ENCODE measurements around the gene LRP1.

The LRP1 gene

DNA sequence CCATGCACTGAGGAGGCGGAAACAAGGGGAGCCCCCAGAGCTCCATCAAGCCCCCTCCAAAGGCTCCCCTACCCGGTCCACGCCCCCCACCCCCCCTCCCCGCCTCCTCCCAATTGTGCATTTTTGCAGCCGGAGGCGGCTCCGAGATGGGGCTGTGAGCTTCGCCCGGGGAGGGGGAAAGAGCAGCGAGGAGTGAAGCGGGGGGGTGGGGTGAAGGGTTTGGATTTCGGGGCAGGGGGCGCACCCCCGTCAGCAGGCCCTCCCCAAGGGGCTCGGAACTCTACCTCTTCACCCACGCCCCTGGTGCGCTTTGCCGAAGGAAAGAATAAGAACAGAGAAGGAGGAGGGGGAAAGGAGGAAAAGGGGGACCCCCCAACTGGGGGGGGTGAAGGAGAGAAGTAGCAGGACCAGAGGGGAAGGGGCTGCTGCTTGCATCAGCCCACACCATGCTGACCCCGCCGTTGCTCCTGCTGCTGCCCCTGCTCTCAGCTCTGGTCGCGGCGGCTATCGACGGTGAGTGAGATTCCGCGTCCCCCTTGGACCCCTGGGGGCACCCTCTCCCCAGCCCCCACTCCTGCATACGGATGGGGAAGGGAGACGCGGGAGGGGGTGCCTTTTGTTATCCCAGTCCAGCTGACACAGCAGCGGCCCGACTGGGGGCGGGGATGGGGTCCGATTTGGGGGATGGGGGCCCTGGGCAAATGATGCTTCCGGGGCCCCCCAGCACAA is 400 bp downstream of the LRP1 start:
- Histone ChIP-seq H3K4me1 (ENCODE audit: control extremely low read depth in 1 of 4, control insufficient read depth in 4 of 4, insufficient read depth in 4 of 4, low read length in 3 of 4) (peaks cover 0 to 23% (median 18%) of the 10 kb centered on the region in 4 experiments), H3K4me3 (ENCODE audit: control insufficient read depth in 1 of 7, extremely low read depth in 1 of 7, insufficient read depth in 4 of 7, low read depth in 2 of 7, low read length in 6 of 7) (peak overlapping the region in 5 of 7 experiments; percentile 34 to 74 (median 70)), H3K27ac (ENCODE audit: insufficient read depth in 1 of 2, low read depth in 1 of 2, low read length in 2 of 2, poor library complexity in 1 of 2, severe bottlenecking in 2 of 2) (no peak overlapping the region), H3K9me3 (ENCODE audit: control extremely low read depth in 1 of 5, control insufficient read depth in 4 of 5, insufficient read depth in 2 of 5, low read depth in 1 of 5, low read length in 4 of 5) (no peaks in the 10 kb centered on the region), H3K36me3 (ENCODE audit: control insufficient read depth in 4 of 4, insufficient read depth in 4 of 4, low read length in 3 of 4) (no peaks in the 10 kb centered on the region), H3K27me3 (replicated peaks in 2 of 5; ENCODE audit: control insufficient read depth in 4 of 5, insufficient read depth in 5 of 5, low read length in 4 of 5) (peaks cover 0 to 40% (median 22%) of the 10 kb centered on the region in 5 experiments)
- ChIA-PET CTCF (interaction anchor here (0.9 to 19.8 kb wide), 6 partner anchors 12 to 58 kb away, joined by 4 to 399 read pairs (median 4); no protein-coding TSS in a partner anchor), POLR2A (no interaction called here)
- 0% methylated on average over 1 of the region's 35 CpGs for WGBS (ENCODE audit: insufficient coverage)
- no peak for DNase-seq

DNA sequence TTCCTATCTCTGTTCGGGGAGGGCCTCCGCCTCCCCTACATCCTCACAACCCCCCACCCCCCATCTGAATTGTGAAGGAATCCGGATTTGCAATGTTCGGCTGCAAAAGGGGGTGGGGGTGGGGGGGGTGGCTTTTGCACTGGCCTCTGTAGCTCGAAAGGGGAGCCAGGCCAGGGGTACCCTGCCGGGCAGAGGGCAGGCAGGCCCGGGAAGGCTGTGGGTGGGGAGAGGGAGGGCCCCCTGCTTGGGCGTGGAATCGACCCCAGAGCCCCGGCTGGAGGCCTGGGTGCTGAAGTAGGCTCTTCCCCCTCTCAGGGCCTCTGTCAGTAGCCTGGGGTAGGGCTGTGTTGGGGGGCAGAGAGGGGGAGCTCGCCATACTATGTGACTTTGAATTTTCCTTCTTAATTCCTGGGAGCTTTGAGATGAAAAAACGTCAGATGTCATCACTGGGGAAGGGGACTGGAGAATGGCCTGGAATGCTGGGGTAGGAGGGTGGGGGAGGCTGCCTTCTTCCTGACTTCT is 1.1 kb downstream of the LRP1 start:
- Histone ChIP-seq H3K27ac (ENCODE audit: insufficient read depth in 1 of 2, low read depth in 1 of 2, low read length in 2 of 2, poor library complexity in 1 of 2, severe bottlenecking in 2 of 2) (no peak overlapping the region), H3K27me3 (replicated peaks in 2 of 5; ENCODE audit: control insufficient read depth in 4 of 5, insufficient read depth in 5 of 5, low read length in 4 of 5) (peaks cover 0 to 40% (median 23%) of the 10 kb centered on the region in 5 experiments), H3K9me3 (ENCODE audit: control extremely low read depth in 1 of 5, control insufficient read depth in 4 of 5, insufficient read depth in 2 of 5, low read depth in 1 of 5, low read length in 4 of 5) (no peaks in the 10 kb centered on the region), H3K4me3 (ENCODE audit: control insufficient read depth in 1 of 7, extremely low read depth in 1 of 7, insufficient read depth in 4 of 7, low read depth in 2 of 7, low read length in 6 of 7) (peak overlapping the region in 2 of 7 experiments; percentile 48 to 74), H3K4me1 (ENCODE audit: control extremely low read depth in 1 of 4, control insufficient read depth in 4 of 4, insufficient read depth in 4 of 4, low read length in 3 of 4) (peaks cover 0 to 23% (median 18%) of the 10 kb centered on the region in 4 experiments), H3K36me3 (ENCODE audit: control insufficient read depth in 4 of 4, insufficient read depth in 4 of 4, low read length in 3 of 4) (no peaks in the 10 kb centered on the region)
- WGBS (ENCODE audit: insufficient coverage): 15% methylated on average over 2 of the region's 12 CpGs
- ChIA-PET CTCF (interaction anchor here (1.2 to 19.8 kb wide), 4 partner anchors 11 to 58 kb away, joined by 3 to 399 read pairs (median 178); no protein-coding TSS in a partner anchor), POLR2A (no interaction called here)
- no peak for DNase-seq

DNA sequence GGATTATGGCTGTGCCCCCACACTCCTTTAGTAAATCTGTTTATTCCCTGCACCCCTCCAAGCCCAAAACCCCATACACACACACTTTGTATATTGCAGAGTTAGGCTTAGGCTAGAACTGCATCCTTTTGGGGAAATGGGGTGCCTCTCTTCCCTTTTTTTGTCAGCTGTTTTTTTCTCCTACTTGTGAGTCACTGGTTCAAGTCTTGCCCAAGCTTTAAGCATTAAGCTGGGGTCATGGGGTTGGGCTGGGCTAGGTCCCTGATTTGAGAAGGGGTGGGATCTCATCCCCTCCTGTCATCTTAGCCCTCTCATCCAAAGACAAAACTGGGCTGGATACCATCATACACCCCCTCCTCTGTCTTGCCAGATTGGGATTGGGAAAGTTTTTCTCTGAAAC is 1.6 kb downstream of the LRP1 start:
- no peak overlapping the region for H3K27ac ChIP-seq (ENCODE audit: insufficient read depth in 1 of 2, low read depth in 1 of 2, low read length in 2 of 2, poor library complexity in 1 of 2, severe bottlenecking in 2 of 2)
- H3K4me3 ChIP-seq (ENCODE audit: control insufficient read depth in 1 of 7, extremely low read depth in 1 of 7, insufficient read depth in 4 of 7, low read depth in 2 of 7, low read length in 6 of 7): no peak overlapping the region
- POLR2A ChIA-PET: no interaction called here
- no peaks in the 10 kb centered on the region for H3K36me3 ChIP-seq (ENCODE audit: control insufficient read depth in 4 of 4, insufficient read depth in 4 of 4, low read length in 3 of 4)
- H3K27me3 ChIP-seq (replicated peaks in 2 of 5; ENCODE audit: control insufficient read depth in 4 of 5, insufficient read depth in 5 of 5, low read length in 4 of 5): peaks cover 0 to 35% (median 20%) of the 10 kb centered on the region in 5 experiments
- CTCF ChIA-PET: interaction anchor here (1.2 to 19.8 kb wide), 4 partner anchors 11 to 57 kb away, joined by 3 to 399 read pairs (median 178); no protein-coding TSS in a partner anchor
- H3K4me1 ChIP-seq (ENCODE audit: control extremely low read depth in 1 of 4, control insufficient read depth in 4 of 4, insufficient read depth in 4 of 4, low read length in 3 of 4): peaks cover 0 to 23% (median 18%) of the 10 kb centered on the region in 4 experiments
- H3K9me3 ChIP-seq (ENCODE audit: control extremely low read depth in 1 of 5, control insufficient read depth in 4 of 5, insufficient read depth in 2 of 5, low read depth in 1 of 5, low read length in 4 of 5): no peaks in the 10 kb centered on the region
- DNase-seq: peak in 2 of 3 donors; percentile 59

GRCh38 chr12:57130941-57131340 is 2.7 kb downstream of the LRP1 start:
- Histone ChIP-seq H3K27me3 (replicated peaks in 2 of 5; ENCODE audit: control insufficient read depth in 4 of 5, insufficient read depth in 5 of 5, low read length in 4 of 5) (peaks cover 0 to 33% (median 20%) of the 10 kb centered on the region in 5 experiments), H3K27ac (ENCODE audit: insufficient read depth in 1 of 2, low read depth in 1 of 2, low read length in 2 of 2, poor library complexity in 1 of 2, severe bottlenecking in 2 of 2) (no peak overlapping the region), H3K9me3 (ENCODE audit: control extremely low read depth in 1 of 5, control insufficient read depth in 4 of 5, insufficient read depth in 2 of 5, low read depth in 1 of 5, low read length in 4 of 5) (no peaks in the 10 kb centered on the region), H3K4me3 (ENCODE audit: control insufficient read depth in 1 of 7, extremely low read depth in 1 of 7, insufficient read depth in 4 of 7, low read depth in 2 of 7, low read length in 6 of 7) (no peak overlapping the region), H3K36me3 (ENCODE audit: control insufficient read depth in 4 of 4, insufficient read depth in 4 of 4, low read length in 3 of 4) (no peaks in the 10 kb centered on the region), H3K4me1 (ENCODE audit: control extremely low read depth in 1 of 4, control insufficient read depth in 4 of 4, insufficient read depth in 4 of 4, low read length in 3 of 4) (peaks cover 0 to 23% (median 18%) of the 10 kb centered on the region in 4 experiments)
- ChIA-PET POLR2A (interaction anchor here (0.6 kb wide), 1 partner anchor 16 kb away, joined by 3 read pairs; no protein-coding TSS in a partner anchor), CTCF (interaction anchor here (0.6 to 19.8 kb wide), 8 partner anchors 27 to 114 kb away, joined by 3 to 399 read pairs (median 3); no protein-coding TSS in a partner anchor)
- WGBS (ENCODE audit: insufficient coverage): no CpG with 5 or more reads among the region's 2 CpGs
- DNase-seq: no peak

GRCh38 chr12:57131896-57132744 is 3.8 kb downstream of the LRP1 start:
- peaks cover 0 to 25% (median 14%) of the 10 kb centered on the region in 5 experiments for H3K27me3 ChIP-seq (replicated peaks in 2 of 5; ENCODE audit: control insufficient read depth in 4 of 5, insufficient read depth in 5 of 5, low read length in 4 of 5)
- CTCF ChIA-PET: interaction anchor here (0.9 to 19.8 kb wide), 6 partner anchors 8 to 110 kb away, joined by 3 to 399 read pairs (median 8); no protein-coding TSS in a partner anchor
- peaks cover 0 to 19% (median 16%) of the 10 kb centered on the region in 4 experiments for H3K4me1 ChIP-seq (ENCODE audit: control extremely low read depth in 1 of 4, control insufficient read depth in 4 of 4, insufficient read depth in 4 of 4, low read length in 3 of 4)
- H3K9me3 ChIP-seq (ENCODE audit: control extremely low read depth in 1 of 5, control insufficient read depth in 4 of 5, insufficient read depth in 2 of 5, low read depth in 1 of 5, low read length in 4 of 5): no peaks in the 10 kb centered on the region
- no peaks in the 10 kb centered on the region for H3K36me3 ChIP-seq (ENCODE audit: control insufficient read depth in 4 of 4, insufficient read depth in 4 of 4, low read length in 3 of 4)
- DNase-seq: no peak
- POLR2A ChIA-PET: no interaction called here
- WGBS (ENCODE audit: insufficient coverage): 96% methylated on average over 8 of the region's 9 CpGs
- no peak overlapping the region for H3K27ac ChIP-seq (ENCODE audit: insufficient read depth in 1 of 2, low read depth in 1 of 2, low read length in 2 of 2, poor library complexity in 1 of 2, severe bottlenecking in 2 of 2)
- H3K4me3 ChIP-seq (ENCODE audit: control insufficient read depth in 1 of 7, extremely low read depth in 1 of 7, insufficient read depth in 4 of 7, low read depth in 2 of 7, low read length in 6 of 7): no peak overlapping the region

DNA sequence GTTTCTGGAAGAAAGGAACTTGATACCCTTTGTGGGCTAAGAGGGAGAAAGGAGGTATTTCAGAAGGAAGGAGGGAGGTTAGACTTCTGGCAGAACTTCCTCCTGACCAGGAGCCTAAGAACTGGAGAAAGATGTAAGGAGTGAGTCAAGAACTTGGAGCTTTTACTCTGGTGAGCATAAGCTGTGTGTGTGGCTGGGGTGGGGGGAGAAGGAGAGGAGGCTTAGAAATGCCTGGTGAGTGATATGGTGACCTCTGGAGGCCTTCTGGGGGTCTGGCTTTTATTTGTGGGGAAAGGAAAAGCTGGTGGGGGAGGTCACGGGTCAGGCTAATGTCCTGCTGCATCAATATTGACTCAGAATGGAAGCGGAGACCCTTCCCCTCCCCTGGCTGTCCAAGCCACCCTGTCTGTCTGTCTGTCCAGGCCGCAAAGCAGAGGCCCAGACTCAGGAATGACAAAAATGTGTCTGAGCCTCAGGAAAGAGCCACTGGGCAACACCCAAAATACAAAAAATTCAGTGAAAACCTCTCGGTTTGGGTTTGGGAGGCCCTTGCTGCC is 4.8 kb downstream of the LRP1 start:
- ChIA-PET POLR2A (no interaction called here), CTCF (interaction anchor here (1.2 to 19.8 kb wide), 6 partner anchors 9 to 54 kb away, joined by 3 to 399 read pairs (median 8); no protein-coding TSS in a partner anchor)
- Histone ChIP-seq H3K27me3 (replicated peaks in 2 of 5; ENCODE audit: control insufficient read depth in 4 of 5, insufficient read depth in 5 of 5, low read length in 4 of 5) (peaks cover 0 to 22% (median 12%) of the 10 kb centered on the region in 5 experiments), H3K4me3 (ENCODE audit: control insufficient read depth in 1 of 7, extremely low read depth in 1 of 7, insufficient read depth in 4 of 7, low read depth in 2 of 7, low read length in 6 of 7) (no peak overlapping the region), H3K4me1 (ENCODE audit: control extremely low read depth in 1 of 4, control insufficient read depth in 4 of 4, insufficient read depth in 4 of 4, low read length in 3 of 4) (peaks cover 0 to 11% (median 7%) of the 10 kb centered on the region in 4 experiments), H3K9me3 (ENCODE audit: control extremely low read depth in 1 of 5, control insufficient read depth in 4 of 5, insufficient read depth in 2 of 5, low read depth in 1 of 5, low read length in 4 of 5) (no peaks in the 10 kb centered on the region), H3K27ac (ENCODE audit: insufficient read depth in 1 of 2, low read depth in 1 of 2, low read length in 2 of 2, poor library complexity in 1 of 2, severe bottlenecking in 2 of 2) (no peak overlapping the region), H3K36me3 (ENCODE audit: control insufficient read depth in 4 of 4, insufficient read depth in 4 of 4, low read length in 3 of 4) (no peaks in the 10 kb centered on the region)
- 100% methylated on average over 2 of the region's 4 CpGs for WGBS (ENCODE audit: insufficient coverage)
- no peak for DNase-seq
